ENCODE results near the gene CYP4F3.
"Not testable (repeated sequence)": the region's sequence is repeated elsewhere in the genome, so short reads cannot be mapped to it uniquely, and the experiment has no call there.

DNA sequence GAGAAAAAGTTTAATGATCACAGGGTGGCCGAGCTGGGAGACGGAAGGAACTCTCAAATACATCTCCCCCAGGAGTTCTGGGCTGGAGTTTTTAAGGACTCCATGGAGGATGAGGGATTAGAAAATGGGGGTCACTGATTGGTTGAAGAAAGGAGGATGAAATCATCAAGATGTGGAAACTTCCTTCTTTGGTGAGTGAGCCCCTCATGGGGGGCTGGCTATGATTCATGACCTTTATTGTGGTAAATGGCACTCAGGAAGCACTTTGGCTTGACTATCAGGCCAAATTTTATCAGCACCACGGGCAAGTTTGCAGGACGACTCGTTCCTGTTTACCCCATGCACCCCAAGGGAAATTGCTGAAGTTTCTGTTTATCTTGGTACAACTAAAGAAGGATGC is 48.2 kb upstream of the CYP4F3 start:
- TF ChIP-seq, protein P1, sequence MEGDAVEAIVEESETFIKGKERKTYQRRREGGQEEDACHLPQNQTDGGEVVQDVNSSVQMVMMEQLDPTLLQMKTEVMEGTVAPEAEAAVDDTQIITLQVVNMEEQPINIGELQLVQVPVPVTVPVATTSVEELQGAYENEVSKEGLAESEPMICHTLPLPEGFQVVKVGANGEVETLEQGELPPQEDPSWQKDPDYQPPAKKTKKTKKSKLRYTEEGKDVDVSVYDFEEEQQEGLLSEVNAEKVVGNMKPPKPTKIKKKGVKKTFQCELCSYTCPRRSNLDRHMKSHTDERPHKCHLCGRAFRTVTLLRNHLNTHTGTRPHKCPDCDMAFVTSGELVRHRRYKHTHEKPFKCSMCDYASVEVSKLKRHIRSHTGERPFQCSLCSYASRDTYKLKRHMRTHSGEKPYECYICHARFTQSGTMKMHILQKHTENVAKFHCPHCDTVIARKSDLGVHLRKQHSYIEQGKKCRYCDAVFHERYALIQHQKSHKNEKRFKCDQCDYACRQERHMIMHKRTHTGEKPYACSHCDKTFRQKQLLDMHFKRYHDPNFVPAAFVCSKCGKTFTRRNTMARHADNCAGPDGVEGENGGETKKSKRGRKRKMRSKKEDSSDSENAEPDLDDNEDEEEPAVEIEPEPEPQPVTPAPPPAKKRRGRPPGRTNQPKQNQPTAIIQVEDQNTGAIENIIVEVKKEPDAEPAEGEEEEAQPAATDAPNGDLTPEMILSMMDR (conservative IDR thresholded peaks at IDR 0.05; ENCODE audit: low read length) = not testable (repeated sequence)
- TF ChIP-seq EZH2phosphoT487 (IDR thresholded peaks at IDR 0.05; ENCODE audit: borderline replicate concordance, low read depth, low read length) = not testable (repeated sequence)

Data from OCI-LY7 (cell line).